ENCODE results near the gene AKT2.

- TF ChIP-seq CTCF (IDR thresholded peaks at IDR 0.05) (no peak), POLR2A (IDR thresholded peaks at IDR 0.05) (no peak)
Observed at GRCh38 chr19:40300668-40301067, 15.5 kb upstream of the AKT2 start.

Data from breast epithelium (tissue), 3 donors.